ENCODE results near the gene SLC8A1. TPM values are rescaled to one million over a fixed set of nuclear protein-coding genes. Genes with fewer than 3 reads are reported as not detected.

SLC8A1 gene
- total and polyA plus RNA-seq, 3 donors from 2014 or later: 1.4 to 3.6 (median 3.2) TPM

GRCh38 chr2:40310303-40310702, 141.6 kb downstream of the SLC8A1 start:
- Histone ChIP-seq H3K9me3 (no peaks in the 10 kb centered on the region), H3K4me3 (no peak overlapping the region), H3K4me1 (no peaks in the 10 kb centered on the region), H3K27ac (no peak overlapping the region), H3K27me3 (no peaks in the 10 kb centered on the region), H3K36me3 (ENCODE audit: low read depth, missing control alignments) (no peaks in the 10 kb centered on the region)
- intact Hi-C loops (cut with DNase I; ENCODE audit: low total_unique reads): no loop called here
- DNase-seq: no peak
- WGBS, 2 donors: 65 to 71% methylated on average over 1 of the region's 1 CpG
- TF ChIP-seq CTCF (IDR thresholded peaks at IDR 0.05): no peak
- TF ChIP-seq POLR2A (IDR thresholded peaks at IDR 0.05): no peak

- no peak for TF ChIP-seq POLR2A (IDR thresholded peaks at IDR 0.05)
- no peak for TF ChIP-seq CTCF (IDR thresholded peaks at IDR 0.05)
- Histone ChIP-seq H3K4me1 (no peaks in the 10 kb centered on the region), H3K4me3 (no peak overlapping the region), H3K36me3 (ENCODE audit: low read depth, missing control alignments) (no peaks in the 10 kb centered on the region), H3K9me3 (no peaks in the 10 kb centered on the region), H3K27me3 (no peaks in the 10 kb centered on the region), H3K27ac (no peak overlapping the region)
- DNase-seq: no peak
- WGBS, 2 donors: 79% methylated on average over 8 of the region's 8 CpGs
- intact Hi-C loops (cut with DNase I; ENCODE audit: low total_unique reads): no loop called here
Measured at GRCh38 chr2:40304340-40304739, 147.6 kb downstream of the SLC8A1 start.

GRCh38 chr2:40303746-40304145, 148.1 kb downstream of the SLC8A1 start:
- Histone ChIP-seq H3K27ac (no peak overlapping the region), H3K27me3 (no peaks in the 10 kb centered on the region), H3K4me3 (no peak overlapping the region), H3K9me3 (no peaks in the 10 kb centered on the region), H3K36me3 (ENCODE audit: low read depth, missing control alignments) (no peaks in the 10 kb centered on the region), H3K4me1 (no peaks in the 10 kb centered on the region)
- intact Hi-C loops (cut with DNase I; ENCODE audit: low total_unique reads): no loop called here
- DNase-seq: no peak
- 66 to 77% methylated on average over 4 of the region's 4 CpGs for WGBS, 2 donors
- TF ChIP-seq CTCF (IDR thresholded peaks at IDR 0.05) (no peak), POLR2A (IDR thresholded peaks at IDR 0.05) (no peak)

GRCh38 chr2:40302751-40303325, 149.1 kb downstream of the SLC8A1 start:
- Histone ChIP-seq H3K4me3 (no peak overlapping the region), H3K9me3 (no peaks in the 10 kb centered on the region), H3K27me3 (no peaks in the 10 kb centered on the region), H3K27ac (no peak overlapping the region), H3K36me3 (ENCODE audit: low read depth, missing control alignments) (no peaks in the 10 kb centered on the region), H3K4me1 (no peaks in the 10 kb centered on the region)
- no peak for TF ChIP-seq CTCF (IDR thresholded peaks at IDR 0.05)
- TF ChIP-seq POLR2A (IDR thresholded peaks at IDR 0.05): no peak
- 94 to 100% methylated on average over 2 of the region's 2 CpGs for WGBS, 2 donors
- intact Hi-C loops (cut with DNase I; ENCODE audit: low total_unique reads): no loop called here
- no peak for DNase-seq

GRCh38 chr2:40300391-40300790, 151.5 kb downstream of the SLC8A1 start:
- intact Hi-C loops (cut with DNase I; ENCODE audit: low total_unique reads): no loop called here
- H3K27ac ChIP-seq: no peak overlapping the region
- TF ChIP-seq CTCF (IDR thresholded peaks at IDR 0.05) (no peak), POLR2A (IDR thresholded peaks at IDR 0.05) (no peak)
- H3K36me3 ChIP-seq (ENCODE audit: low read depth, missing control alignments): no peaks in the 10 kb centered on the region
- no peaks in the 10 kb centered on the region for H3K9me3 ChIP-seq
- no peaks in the 10 kb centered on the region for H3K27me3 ChIP-seq
- no peaks in the 10 kb centered on the region for H3K4me1 ChIP-seq
- WGBS, 2 donors: 77 to 85% methylated on average over 6 of the region's 6 CpGs
- DNase-seq: no peak
- no peak overlapping the region for H3K4me3 ChIP-seq

Data from testis (tissue), 3 donors.